PC-9 (cell line): ENCODE measurements around the gene GALNT2.

Source experiments
- CTCF ChIP-seq: fragments of 200-600 bp; sonication (generic); conservative IDR thresholded peaks from 2 replicates; pipeline ENCODE4 v1.6.1; 2017; ENCODE audit warnings: mixed run types, antibody characterized with exemption, mild to moderate bottlenecking, moderate library complexity
- EZH2 ChIP-seq: fragments of 200-600 bp; sonication (generic); IDR thresholded peaks from 2 replicates; pipeline ENCODE4 v1.8.0; 2017; ENCODE audit warnings: antibody characterized with exemption, low read depth

GRCh38 chr1:230277201-230278025 is 210.4 kb downstream of the GALNT2 start:
- TF ChIP-seq CTCF (no peak), EZH2 (no peak)
